ENCODE results near the gene TMEM106B.

TMEM106B gene

DNA sequence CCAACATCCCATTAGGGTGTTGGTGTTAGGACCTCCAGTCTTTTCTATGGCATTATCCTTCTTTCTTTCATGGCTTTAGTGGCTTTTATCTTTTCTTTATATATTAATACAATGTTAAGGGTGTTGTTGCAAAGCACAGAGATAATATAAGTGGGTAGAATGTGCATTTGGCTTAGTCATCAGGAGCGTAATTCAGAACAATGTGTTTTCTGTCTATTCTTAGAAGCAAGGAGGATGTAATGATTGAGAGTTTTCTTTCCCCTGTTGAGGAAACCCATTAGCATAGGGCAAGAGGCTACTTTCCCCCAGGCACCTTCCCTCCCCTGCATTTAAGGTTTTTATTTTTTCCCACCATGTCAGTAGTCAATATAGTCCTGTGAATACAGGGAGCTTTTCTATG lies 79.7 kb downstream of the TMEM106B start:
- FAIRE-seq (no peak), DNase-seq (ENCODE audit: insufficient read length, low spot score) (no peak)
- no peak for TF ChIP-seq PAX5 (IDR thresholded peaks at IDR 0.05; ENCODE audit: insufficient read depth, low read length, severe bottlenecking)

DNA sequence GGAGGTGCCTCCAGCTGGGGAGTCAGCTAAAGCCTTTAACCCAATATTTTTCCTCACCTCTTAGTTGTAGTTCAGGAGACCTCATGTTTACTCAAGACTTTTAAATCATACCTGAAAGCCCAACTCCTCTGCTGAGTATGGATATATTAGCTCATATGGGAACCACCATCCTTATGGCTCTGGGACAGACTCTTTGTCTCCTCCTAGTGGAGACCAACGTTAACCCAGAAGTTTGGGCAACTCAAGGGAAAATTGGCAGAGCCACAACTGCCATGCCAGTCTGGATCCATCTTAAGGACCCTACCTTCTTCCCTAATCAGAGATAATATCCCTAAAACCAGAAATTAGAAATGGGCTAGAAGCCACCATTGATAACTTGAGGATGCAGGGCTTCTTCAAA lies 80.8 kb downstream of the TMEM106B start:
- DNase-seq (ENCODE audit: insufficient read length, low spot score) (no peak), FAIRE-seq (no peak)
- no peak for TF ChIP-seq POLR2AphosphoS5 (IDR thresholded peaks at IDR 0.05; ENCODE audit: low read depth, low read length)
- no peak for TF ChIP-seq POU2F2 (IDR thresholded peaks at IDR 0.05; ENCODE audit: low read depth, low read length)
- TF ChIP-seq SPI1 (IDR thresholded peaks at IDR 0.05; ENCODE audit: low read depth, low read length): no peak
